ENCODE data around the gene BTBD7. TPM values are rescaled to one million over a fixed set of nuclear protein-coding genes. Genes with fewer than 3 reads are reported as not detected.

Gene BTBD7
- total and polyA plus RNA-seq, 3 donors from 2014 or later = 16.9 to 27.8 (median 26.1) TPM

- Histone ChIP-seq H3K36me3 (ENCODE audit: low read depth, missing control alignments) (no peaks in the 10 kb centered on the region), H3K4me3 (no peak overlapping the region), H3K9me3 (no peaks in the 10 kb centered on the region), H3K27me3 (no peaks in the 10 kb centered on the region), H3K4me1 (no peaks in the 10 kb centered on the region), H3K27ac (no peak overlapping the region)
- WGBS, 2 donors = 94 to 97% methylated on average over 5 of the region's 5 CpGs
- intact Hi-C loops (cut with DNase I; ENCODE audit: low total_unique reads) = no loop called here
- DNase-seq = no peak
- TF ChIP-seq, protein P1, sequence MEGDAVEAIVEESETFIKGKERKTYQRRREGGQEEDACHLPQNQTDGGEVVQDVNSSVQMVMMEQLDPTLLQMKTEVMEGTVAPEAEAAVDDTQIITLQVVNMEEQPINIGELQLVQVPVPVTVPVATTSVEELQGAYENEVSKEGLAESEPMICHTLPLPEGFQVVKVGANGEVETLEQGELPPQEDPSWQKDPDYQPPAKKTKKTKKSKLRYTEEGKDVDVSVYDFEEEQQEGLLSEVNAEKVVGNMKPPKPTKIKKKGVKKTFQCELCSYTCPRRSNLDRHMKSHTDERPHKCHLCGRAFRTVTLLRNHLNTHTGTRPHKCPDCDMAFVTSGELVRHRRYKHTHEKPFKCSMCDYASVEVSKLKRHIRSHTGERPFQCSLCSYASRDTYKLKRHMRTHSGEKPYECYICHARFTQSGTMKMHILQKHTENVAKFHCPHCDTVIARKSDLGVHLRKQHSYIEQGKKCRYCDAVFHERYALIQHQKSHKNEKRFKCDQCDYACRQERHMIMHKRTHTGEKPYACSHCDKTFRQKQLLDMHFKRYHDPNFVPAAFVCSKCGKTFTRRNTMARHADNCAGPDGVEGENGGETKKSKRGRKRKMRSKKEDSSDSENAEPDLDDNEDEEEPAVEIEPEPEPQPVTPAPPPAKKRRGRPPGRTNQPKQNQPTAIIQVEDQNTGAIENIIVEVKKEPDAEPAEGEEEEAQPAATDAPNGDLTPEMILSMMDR (IDR thresholded peaks at IDR 0.05) = no peak
- no peak for TF ChIP-seq POLR2A (IDR thresholded peaks at IDR 0.05)
Observed at GRCh38 chr14:93322929-93323599, 9.8 kb downstream of the BTBD7 start.

DNA sequence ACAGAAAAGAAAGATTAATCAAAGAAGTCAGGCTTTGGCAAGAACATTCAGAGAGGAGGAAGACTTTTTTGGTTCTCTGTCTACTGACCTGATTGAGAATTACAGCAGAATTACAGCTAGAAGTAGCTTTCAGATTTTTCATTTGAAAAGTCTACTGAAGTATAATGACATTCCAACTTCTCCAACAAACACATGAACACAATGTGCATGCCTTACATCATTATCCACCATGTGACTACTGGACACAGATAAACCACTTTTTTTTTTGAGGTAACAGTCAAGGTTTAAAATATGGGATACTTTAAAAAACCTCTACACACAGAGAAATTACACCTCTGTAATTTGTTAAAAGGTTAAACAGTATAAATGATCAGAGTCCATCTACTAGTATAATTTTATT, 12.3 kb downstream of the BTBD7 start:
- intact Hi-C loops (cut with DNase I; ENCODE audit: low total_unique reads) = no loop called here
- H3K27ac ChIP-seq = no peak overlapping the region
- H3K9me3 ChIP-seq = no peaks in the 10 kb centered on the region
- H3K4me1 ChIP-seq = no peaks in the 10 kb centered on the region
- no peaks in the 10 kb centered on the region for H3K36me3 ChIP-seq (ENCODE audit: low read depth, missing control alignments)
- no peak overlapping the region for H3K4me3 ChIP-seq
- DNase-seq = no peak
- H3K27me3 ChIP-seq = no peaks in the 10 kb centered on the region
- no peak for TF ChIP-seq POLR2A (IDR thresholded peaks at IDR 0.05)
- TF ChIP-seq, protein P1 (IDR thresholded peaks at IDR 0.05) = no peak

- Histone ChIP-seq H3K36me3 (ENCODE audit: low read depth, missing control alignments) (no peaks in the 10 kb centered on the region), H3K27ac (no peak overlapping the region), H3K9me3 (no peaks in the 10 kb centered on the region), H3K27me3 (no peaks in the 10 kb centered on the region), H3K4me3 (no peak overlapping the region), H3K4me1 (no peaks in the 10 kb centered on the region)
- no peak for TF ChIP-seq POLR2A (IDR thresholded peaks at IDR 0.05)
- TF ChIP-seq, protein P1 (IDR thresholded peaks at IDR 0.05) = no peak
- intact Hi-C loops (cut with DNase I; ENCODE audit: low total_unique reads) = no loop called here
- DNase-seq = no peak
- 50 to 63% methylated on average over 1 of the region's 1 CpG for WGBS, 2 donors
Observed at GRCh38 chr14:93319958-93320357, 12.9 kb downstream of the BTBD7 start.

DNA sequence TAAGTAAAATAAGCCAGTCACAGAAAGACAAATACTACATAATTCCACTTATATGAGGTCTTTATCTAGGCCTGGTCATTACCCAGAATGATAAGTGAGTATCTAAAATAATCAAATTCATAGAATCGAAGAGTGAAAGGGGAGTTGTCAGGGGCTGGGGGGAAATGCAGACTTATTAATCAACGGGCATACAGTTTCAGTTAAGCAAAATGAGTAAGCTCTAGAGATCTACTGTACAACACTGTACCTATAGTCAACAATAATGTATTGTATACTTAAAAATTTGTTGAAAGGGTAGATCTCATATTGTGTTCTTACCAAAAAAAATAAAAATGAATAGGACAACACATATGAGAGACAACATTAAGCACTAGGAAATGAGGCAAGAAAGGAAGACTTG, 13.3 kb downstream of the BTBD7 start:
- no peak for DNase-seq
- H3K4me3 ChIP-seq = no peak overlapping the region
- WGBS, 2 donors = 91 to 93% methylated on average over 2 of the region's 2 CpGs
- H3K27me3 ChIP-seq = no peaks in the 10 kb centered on the region
- no peaks in the 10 kb centered on the region for H3K36me3 ChIP-seq (ENCODE audit: low read depth, missing control alignments)
- intact Hi-C loops (cut with DNase I; ENCODE audit: low total_unique reads) = no loop called here
- H3K9me3 ChIP-seq = no peaks in the 10 kb centered on the region
- H3K4me1 ChIP-seq = no peaks in the 10 kb centered on the region
- TF ChIP-seq POLR2A (IDR thresholded peaks at IDR 0.05) = no peak
- TF ChIP-seq, protein P1 (IDR thresholded peaks at IDR 0.05) = no peak
- no peak overlapping the region for H3K27ac ChIP-seq

DNA sequence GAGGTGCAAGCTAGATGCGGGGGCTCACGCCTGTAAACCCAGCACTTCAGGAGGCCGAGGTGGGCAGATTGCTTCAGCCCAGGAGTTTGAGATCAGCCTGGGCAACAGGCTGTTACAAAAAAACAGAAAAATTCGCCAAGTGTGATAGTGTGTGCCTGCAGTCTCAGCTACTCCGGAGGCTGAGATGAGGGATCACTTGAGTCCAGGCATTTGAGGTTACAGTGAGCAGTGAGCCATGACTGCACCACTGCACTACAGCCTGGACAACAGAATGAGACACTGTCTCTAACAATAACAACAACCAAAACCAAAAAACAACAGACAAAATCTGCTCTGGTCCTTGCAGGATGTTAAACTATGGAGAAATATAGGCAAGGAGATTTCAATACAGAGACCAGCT, 13.9 kb downstream of the BTBD7 start:
- Histone ChIP-seq H3K4me3 (no peak overlapping the region), H3K9me3 (no peaks in the 10 kb centered on the region), H3K36me3 (ENCODE audit: low read depth, missing control alignments) (no peaks in the 10 kb centered on the region), H3K27me3 (no peaks in the 10 kb centered on the region), H3K4me1 (no peaks in the 10 kb centered on the region), H3K27ac (no peak overlapping the region)
- TF ChIP-seq POLR2A (IDR thresholded peaks at IDR 0.05) = no peak
- TF ChIP-seq, protein P1 (IDR thresholded peaks at IDR 0.05) = no peak
- intact Hi-C loops (cut with DNase I; ENCODE audit: low total_unique reads) = no loop called here
- 71 to 73% methylated on average over 5 of the region's 5 CpGs for WGBS, 2 donors
- DNase-seq = no peak
